CD14-positive monocyte (primary cell): ENCODE measurements around the gene TAF13. TPM values are rescaled to one million over a fixed set of nuclear protein-coding genes. Genes with fewer than 3 reads are reported as not detected.

ENCODE experiments used
- DNase-seq, 3 donors: peaks; one replicate each; pipeline ENCODE4 v3.0.0-alpha.2; 2011 to 2022
- H2AFZ ChIP-seq: 2 replicates; pipeline ENCODE4 v1.6.0; 2012; ENCODE audit warnings: mild to moderate bottlenecking, low read depth, low read length, inconsistent platforms; ENCODE audit not compliant: insufficient read depth, poor library complexity, severe bottlenecking
- H3K27ac ChIP-seq, 2 donors: 1 replicate in 1 of 2; 2 replicates in 1 of 2; pipeline ENCODE4 v1.5.1; 2012 to 2013; ENCODE audit warnings: low read length in 2 of 2, control low read depth in 1 of 2, inconsistent platforms in 1 of 2, low read depth in 1 of 2, mild to moderate bottlenecking in 1 of 2
- H3K27me3 ChIP-seq, 2 donors: one replicate each; pipeline versions ENCODE4 v1.6.0 to v1.6.1; 2011 to 2013; ENCODE audit warnings: low read length in 2 of 2; ENCODE audit not compliant: control insufficient read depth in 2 of 2, insufficient read depth in 2 of 2
- H3K36me3 ChIP-seq, 2 donors: replicated peaks in 1 of 2; 1 replicate in 1 of 2; 2 replicates in 1 of 2; pipeline versions ENCODE4 v1.5.1 to v1.6.1; 2012 to 2013; ENCODE audit warnings: low read length in 2 of 2, control low read depth in 1 of 2, inconsistent platforms in 1 of 2, mild to moderate bottlenecking in 1 of 2; ENCODE audit not compliant: insufficient read depth in 2 of 2, control insufficient read depth in 1 of 2
- H3K4me1 ChIP-seq, 2 donors: 1 replicate in 1 of 2; 2 replicates in 1 of 2; pipeline versions ENCODE4 v1.5.1 to v1.6.1; 2012 to 2013; ENCODE audit warnings: low read length in 2 of 2, control low read depth in 1 of 2, inconsistent platforms in 1 of 2, mild to moderate bottlenecking in 1 of 2, moderate library complexity in 1 of 2; ENCODE audit not compliant: insufficient read depth in 2 of 2, control insufficient read depth in 1 of 2
- H3K4me2 ChIP-seq: replicated peaks from 2 replicates; pipeline ENCODE3; 2012; ENCODE audit warnings: low read length, moderate library complexity, mild to moderate bottlenecking; ENCODE audit not compliant: poor library complexity, severe bottlenecking; ENCODE audit errors: extremely low read depth
- H3K4me3 ChIP-seq, 3 experiments: fragments of 200-600 bp in 1 of 3; sonication (generic) in 1 of 3; replicated peaks in 1 of 3; 1 replicate in 2 of 3; 2 replicates in 1 of 3; pipeline ENCODE4 v1.5.1; 2011 to 2013; ENCODE audit warnings: low read length in 3 of 3, mild to moderate bottlenecking in 3 of 3, control low read depth in 2 of 3, low read depth in 2 of 3, inconsistent platforms in 1 of 3, moderate library complexity in 1 of 3
- H3K79me2 ChIP-seq: 2 replicates; pipeline ENCODE4 v1.6.0; 2012; ENCODE audit warnings: mild to moderate bottlenecking, control low read depth, inconsistent platforms, low read length, moderate library complexity; ENCODE audit not compliant: insufficient read depth
- H3K9ac ChIP-seq: 2 replicates; pipeline ENCODE4 v1.6.0; 2017; ENCODE audit warnings: low read length, mild to moderate bottlenecking; ENCODE audit not compliant: insufficient read depth, poor library complexity, severe bottlenecking
- H3K9me3 ChIP-seq, 2 donors: replicated peaks in 1 of 2; 1 replicate in 1 of 2; 2 replicates in 1 of 2; pipeline versions ENCODE4 v1.5.1 to v1.6.1; 2012 to 2013; ENCODE audit warnings: low read length in 2 of 2, control low read depth in 1 of 2; ENCODE audit not compliant: control insufficient read depth in 1 of 2, insufficient read depth in 1 of 2
- H4K20me1 ChIP-seq: 2 replicates; pipeline ENCODE4 v1.6.0; 2012; ENCODE audit warnings: mild to moderate bottlenecking, low read length, control low read depth, moderate library complexity; ENCODE audit not compliant: insufficient read depth
- H3K27ac Mint-ChIP-seq, 7 donors: one replicate each; pipeline ENCODE4 v1.8.0; 2020; ENCODE audit warnings: mild to moderate bottlenecking in 7 of 7, mixed read lengths in 7 of 7, moderate library complexity in 6 of 7, inconsistent platforms in 2 of 7
- H3K27me3 Mint-ChIP-seq, 3 donors: one replicate each; pipeline ENCODE4 v1.8.0; 2021 to 2022; ENCODE audit warnings: low read depth in 3 of 3, mild to moderate bottlenecking in 3 of 3, mixed read lengths in 3 of 3, moderate library complexity in 3 of 3, inconsistent platforms in 1 of 3
- H3K36me3 Mint-ChIP-seq, 2 donors: one replicate each; pipeline ENCODE4 v1.8.0; 2020; ENCODE audit warnings: mixed read lengths in 2 of 2, inconsistent platforms in 1 of 2, mild to moderate bottlenecking in 1 of 2
- H3K4me1 Mint-ChIP-seq: one replicate; pipeline ENCODE4 v1.8.0; 2020; ENCODE audit warnings: mild to moderate bottlenecking, mixed read lengths
- H3K4me3 Mint-ChIP-seq, 2 donors: one replicate each; pipeline ENCODE4 v1.8.0; 2020; ENCODE audit warnings: mild to moderate bottlenecking in 2 of 2, mixed read lengths in 2 of 2, moderate library complexity in 1 of 2
- H3K9me3 Mint-ChIP-seq, 7 donors: one replicate each; pipeline ENCODE4 v1.8.0; 2020 to 2022; ENCODE audit warnings: mixed read lengths in 7 of 7, mild to moderate bottlenecking in 6 of 7, moderate library complexity in 6 of 7, inconsistent platforms in 2 of 7
- WGBS: methylation state at CpG from one replicate; pipeline ENCODE4 v1.1.5; 2013; ENCODE audit warnings: missing lambda C conversion rate; ENCODE audit not compliant: insufficient coverage; 5-methylcytosine and 5-hydroxymethylcytosine counted together
- intact Hi-C, 2 donors: fragments of 100-400 bp; cut with micrococcal nuclease; formaldehyde crosslinking; loops; one replicate each; pipeline versions ENCODE4 v1.15.0 to v1.15.1; 2023
- polyA plus RNA-seq, 3 donors: library from polyadenylated mRNA; depleted of rRNA in 1 of 3; unstranded in 2 of 3; stranded (reverse) in 1 of 3; fragments of 300-500 nt in 2 of 3; fragments of >200 nt in 1 of 3; fragmentation: Illumina TruSeq in 2 of 3; gene quantifications; 1 replicate in 2 of 3; 2 replicates in 1 of 3; pipeline ENCODE4 v1.2.3, GENCODE V29; 2012 to 2021
- TF ChIP-seq, protein P1 (sequence below): fragments of 200-600 bp; IDR thresholded peaks from one replicate; pipeline ENCODE4 v1.8.0; 2022; ENCODE audit warnings: antibody characterized with exemption, mild to moderate bottlenecking

TAF13 gene
- polyA plus RNA-seq, 3 donors: 1.2 to 17.7 (median 5.2) TPM

DNA sequence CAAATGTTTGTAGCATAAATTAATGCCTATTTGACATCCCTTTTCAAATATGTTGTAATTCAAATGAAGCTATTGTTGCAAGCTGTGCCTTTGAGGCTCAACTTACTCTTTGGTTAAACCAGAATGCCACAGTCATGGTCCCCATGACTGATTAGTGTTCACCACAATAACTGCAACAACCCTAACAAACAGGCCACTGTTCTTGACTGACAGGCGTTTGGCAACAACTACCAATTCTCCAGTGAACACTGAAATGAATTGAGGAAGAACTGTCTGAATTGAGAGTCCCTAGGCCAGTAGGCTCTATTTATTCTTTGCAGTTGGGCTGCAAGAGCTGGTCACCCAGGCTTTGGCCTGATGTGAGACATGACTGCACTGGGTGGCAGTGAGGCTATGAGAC lies 8.1 kb upstream of the TAF13 start:
- no peak overlapping the region for H2AFZ ChIP-seq
- H4K20me1 ChIP-seq: no peaks in the 10 kb centered on the region
- H3K36me3 ChIP-seq: no peaks in the 10 kb centered on the region
- DNase-seq: no peak
- no peak overlapping the region for H3K27ac ChIP-seq
- H3K9ac ChIP-seq: no peak overlapping the region
- peak overlapping the region in 2 of 7 donors; percentile 50 to 73 for H3K27ac Mint-ChIP-seq
- no CpG with 5 or more reads among the region's 1 CpG for WGBS
- TF ChIP-seq, protein P1, sequence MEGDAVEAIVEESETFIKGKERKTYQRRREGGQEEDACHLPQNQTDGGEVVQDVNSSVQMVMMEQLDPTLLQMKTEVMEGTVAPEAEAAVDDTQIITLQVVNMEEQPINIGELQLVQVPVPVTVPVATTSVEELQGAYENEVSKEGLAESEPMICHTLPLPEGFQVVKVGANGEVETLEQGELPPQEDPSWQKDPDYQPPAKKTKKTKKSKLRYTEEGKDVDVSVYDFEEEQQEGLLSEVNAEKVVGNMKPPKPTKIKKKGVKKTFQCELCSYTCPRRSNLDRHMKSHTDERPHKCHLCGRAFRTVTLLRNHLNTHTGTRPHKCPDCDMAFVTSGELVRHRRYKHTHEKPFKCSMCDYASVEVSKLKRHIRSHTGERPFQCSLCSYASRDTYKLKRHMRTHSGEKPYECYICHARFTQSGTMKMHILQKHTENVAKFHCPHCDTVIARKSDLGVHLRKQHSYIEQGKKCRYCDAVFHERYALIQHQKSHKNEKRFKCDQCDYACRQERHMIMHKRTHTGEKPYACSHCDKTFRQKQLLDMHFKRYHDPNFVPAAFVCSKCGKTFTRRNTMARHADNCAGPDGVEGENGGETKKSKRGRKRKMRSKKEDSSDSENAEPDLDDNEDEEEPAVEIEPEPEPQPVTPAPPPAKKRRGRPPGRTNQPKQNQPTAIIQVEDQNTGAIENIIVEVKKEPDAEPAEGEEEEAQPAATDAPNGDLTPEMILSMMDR: no peak
- peaks cover 10 to 12% of the 10 kb centered on the region in 2 donors for H3K4me1 ChIP-seq
- no peaks in the 10 kb centered on the region for H3K36me3 Mint-ChIP-seq
- no peaks in the 10 kb centered on the region for H3K9me3 Mint-ChIP-seq
- intact Hi-C loops: no loop called here
- H3K4me1 Mint-ChIP-seq: peaks cover 12% of the 10 kb centered on the region
- H3K4me3 Mint-ChIP-seq: no peak overlapping the region
- H3K27me3 Mint-ChIP-seq: peaks cover 0 to 3% (median 2%) of the 10 kb centered on the region in 3 donors
- no peaks in the 10 kb centered on the region for H3K9me3 ChIP-seq
- H3K4me3 ChIP-seq: no peak overlapping the region
- no peaks in the 10 kb centered on the region for H3K79me2 ChIP-seq
- H3K27me3 ChIP-seq: no peaks in the 10 kb centered on the region
- no peak overlapping the region for H3K4me2 ChIP-seq

DNA sequence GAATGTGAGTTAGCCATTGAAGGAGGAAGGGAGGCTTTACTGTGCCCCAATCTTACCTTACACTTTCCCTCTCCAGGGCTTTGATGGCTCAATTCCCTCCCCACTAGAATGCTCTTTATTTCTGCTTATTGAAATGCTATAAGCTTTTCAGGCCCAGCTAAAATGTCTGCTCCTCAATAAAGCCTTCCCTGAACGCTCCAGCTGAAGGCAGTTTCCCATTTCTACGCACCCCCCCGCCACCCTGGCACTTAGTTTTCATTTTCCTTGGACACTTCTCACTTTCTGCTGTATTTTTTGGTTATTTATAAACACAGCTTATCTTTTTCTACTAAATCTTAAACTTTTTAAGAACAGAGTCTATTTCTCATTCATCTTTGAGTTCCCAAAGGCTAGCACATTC lies 7.7 kb upstream of the TAF13 start:
- Mint-ChIP-seq H3K9me3 (no peaks in the 10 kb centered on the region), H3K36me3 (no peaks in the 10 kb centered on the region), H3K27ac (peak overlapping the region in 1 of 7 donors; percentile 25), H3K4me1 (peaks cover 12% of the 10 kb centered on the region), H3K27me3 (peaks cover 0 to 3% (median 3%) of the 10 kb centered on the region in 3 donors), H3K4me3 (no peak overlapping the region)
- no peaks in the 10 kb centered on the region for H3K36me3 ChIP-seq
- no peak for DNase-seq
- H3K27ac ChIP-seq: no peak overlapping the region
- no peaks in the 10 kb centered on the region for H3K9me3 ChIP-seq
- no peaks in the 10 kb centered on the region for H4K20me1 ChIP-seq
- intact Hi-C loops: no loop called here
- peaks cover 10 to 12% of the 10 kb centered on the region in 2 donors for H3K4me1 ChIP-seq
- TF ChIP-seq, protein P1: no peak
- WGBS: 100% methylated on average over 2 of the region's 3 CpGs
- H2AFZ ChIP-seq: no peak overlapping the region
- no peaks in the 10 kb centered on the region for H3K27me3 ChIP-seq
- no peaks in the 10 kb centered on the region for H3K79me2 ChIP-seq
- H3K9ac ChIP-seq: no peak overlapping the region
- no peak overlapping the region for H3K4me2 ChIP-seq
- no peak overlapping the region for H3K4me3 ChIP-seq
